Kasumi-1 (cell line): ENCODE results near the gene XCL2.
"Not testable (repeated sequence)": the region's sequence is repeated elsewhere in the genome, so short reads cannot be mapped to it uniquely, and the experiment has no call there.

ENCODE experiments used
- DNase-seq, 2 experiments: peaks; one replicate each; lab custom pipeline; 2025; lab: John Stamatoyannopoulos, UW

The XCL2 gene

GRCh38 chr1:168556647-168557046 is 12.8 kb upstream of the XCL2 start:
- no peak for DNase-seq

GRCh38 chr1:168555508-168556046 is 11.8 kb upstream of the XCL2 start:
- DNase-seq: no peak

- DNase-seq: peak; percentile 28 to 39
Observed at GRCh38 chr1:168554603-168555483, 11.0 kb upstream of the XCL2 start.

- no peak for DNase-seq
Observed at GRCh38 chr1:168553680-168554553, 10.1 kb upstream of the XCL2 start.

GRCh38 chr1:168552961-168553360 is 9.2 kb upstream of the XCL2 start:
- DNase-seq: no peak

- no peak for DNase-seq
Observed at GRCh38 chr1:168551688-168552087, 7.9 kb upstream of the XCL2 start.

- DNase-seq: no peak
Observed at GRCh38 chr1:168550971-168551370, 7.2 kb upstream of the XCL2 start.

- DNase-seq: not testable (repeated sequence)
Observed at GRCh38 chr1:168546553-168546895, 2.7 kb upstream of the XCL2 start.

- peak; percentile 61 to 71 for DNase-seq
Observed at GRCh38 chr1:168545678-168546552, 2.1 kb upstream of the XCL2 start.

GRCh38 chr1:168542978-168543377 is 819 bp downstream of the XCL2 start:
- not testable (repeated sequence) for DNase-seq

GRCh38 chr1:168540798-168541197 is 3.0 kb downstream of the XCL2 start:
- DNase-seq: not testable (repeated sequence)

- peak; percentile 97 to 98 for DNase-seq
Observed at GRCh38 chr1:168535536-168535935, 8.3 kb downstream of the XCL2 start.

GRCh38 chr1:168531615-168532345 is 12.0 kb downstream of the XCL2 start:
- no peak for DNase-seq

GRCh38 chr1:168529518-168529917 is 14.3 kb downstream of the XCL2 start:
- DNase-seq: no peak

- DNase-seq: peak in 1 of 2 experiments; percentile 23
Observed at GRCh38 chr1:168521401-168522000, 22.3 kb downstream of the XCL2 start.

- peak; percentile 54 to 55 for DNase-seq
Observed at GRCh38 chr1:168520832-168521231, 23.0 kb downstream of the XCL2 start.

- DNase-seq: peak; percentile 80 to 86
Observed at GRCh38 chr1:168520052-168520751, 23.6 kb downstream of the XCL2 start.

- DNase-seq: no peak
Observed at GRCh38 chr1:168518813-168519212, 25.0 kb downstream of the XCL2 start.

GRCh38 chr1:168518201-168518689 is 25.6 kb downstream of the XCL2 start:
- DNase-seq: peak; percentile 24 to 25

- no peak for DNase-seq
Observed at GRCh38 chr1:168514455-168514854, 29.3 kb downstream of the XCL2 start.
